GM15510 (cell line): Measurements from ENCODE around the gene LMBR1.
A peak's percentile ranks its signal among the peaks of the same experiment; 100 is the strongest.

Experiments
- POLR2A ChIP-seq: IDR thresholded peaks from 3 replicates; pipeline ENCODE4 v1.6.1; 2011; ENCODE audit warnings: borderline replicate concordance; ENCODE audit not compliant: insufficient read length; ENCODE audit errors: extremely low read depth

LMBR1 gene

DNA sequence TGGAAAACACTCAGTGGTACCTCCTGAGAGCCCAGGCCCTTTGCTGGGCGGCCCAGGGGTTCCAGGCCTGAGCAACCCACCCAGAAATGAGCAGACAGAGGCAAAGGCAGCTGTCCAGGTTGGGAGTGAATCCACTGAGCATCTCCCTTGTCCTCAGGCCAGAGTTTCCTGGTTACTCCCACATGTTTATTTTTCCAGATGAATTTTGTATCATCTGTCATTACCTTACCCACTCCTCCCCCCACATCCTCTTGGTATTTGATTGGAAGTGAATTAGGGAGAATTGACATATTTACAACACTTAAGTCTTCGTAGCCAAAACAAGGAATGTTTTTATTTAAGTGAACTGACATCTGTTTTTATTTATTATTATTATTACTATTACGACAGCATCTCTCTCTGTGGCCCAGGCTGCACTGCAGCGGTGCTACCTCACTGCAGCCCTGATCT, 13.2 kb upstream of the LMBR1 start:
- no peak for TF ChIP-seq POLR2A

DNA sequence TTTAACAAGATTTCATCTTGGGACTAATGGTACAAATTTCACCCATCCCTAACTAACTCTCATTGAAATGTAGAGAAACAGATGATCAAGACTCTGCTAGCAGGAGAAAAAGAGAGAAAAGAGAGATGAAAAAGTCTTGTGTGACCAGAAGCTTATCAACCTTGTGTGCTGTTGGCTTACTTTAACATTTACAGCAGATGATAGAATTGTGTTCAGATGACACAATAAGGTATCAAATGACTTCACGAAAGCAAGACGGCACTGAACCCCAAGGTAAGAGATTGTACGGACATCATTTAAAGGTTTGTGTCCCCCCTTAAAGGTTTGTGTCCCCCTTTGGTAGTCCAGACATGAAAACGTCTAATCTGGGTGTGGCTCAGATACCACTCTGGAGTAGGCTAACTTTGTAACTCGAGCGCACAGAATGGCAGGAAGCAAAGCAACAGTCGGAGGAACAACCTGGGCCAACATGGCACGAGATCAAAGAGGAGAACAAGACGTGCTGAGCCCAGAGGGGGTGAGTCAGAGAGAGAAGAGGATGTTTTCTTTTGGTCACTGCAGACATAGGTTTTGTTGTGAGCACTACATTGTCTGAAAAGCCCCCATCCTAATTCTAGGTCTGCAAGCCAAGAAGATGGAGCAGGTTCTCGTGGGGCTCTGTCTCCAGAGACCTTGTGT, 10.4 kb upstream of the LMBR1 start:
- TF ChIP-seq POLR2A = no peak

DNA sequence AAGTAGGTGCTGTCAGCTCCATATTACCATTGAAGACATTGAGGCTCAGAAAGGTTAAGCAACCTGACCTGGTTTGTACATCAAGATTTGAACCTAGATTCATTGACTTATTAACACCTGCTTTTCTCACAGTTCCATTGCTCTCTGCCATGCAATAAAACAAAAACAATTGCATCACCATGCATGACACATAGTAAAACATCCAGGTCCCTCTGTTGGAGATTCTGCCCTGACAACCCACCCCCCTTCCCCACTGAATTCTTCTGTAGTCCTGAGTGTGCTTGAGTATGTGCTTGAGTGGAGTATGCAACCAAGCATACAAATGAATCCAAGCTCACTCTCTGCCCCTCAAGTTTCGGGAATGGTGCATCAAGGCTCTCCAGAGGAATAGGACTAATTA, 6.0 kb upstream of the LMBR1 start:
- no peak for TF ChIP-seq POLR2A

DNA sequence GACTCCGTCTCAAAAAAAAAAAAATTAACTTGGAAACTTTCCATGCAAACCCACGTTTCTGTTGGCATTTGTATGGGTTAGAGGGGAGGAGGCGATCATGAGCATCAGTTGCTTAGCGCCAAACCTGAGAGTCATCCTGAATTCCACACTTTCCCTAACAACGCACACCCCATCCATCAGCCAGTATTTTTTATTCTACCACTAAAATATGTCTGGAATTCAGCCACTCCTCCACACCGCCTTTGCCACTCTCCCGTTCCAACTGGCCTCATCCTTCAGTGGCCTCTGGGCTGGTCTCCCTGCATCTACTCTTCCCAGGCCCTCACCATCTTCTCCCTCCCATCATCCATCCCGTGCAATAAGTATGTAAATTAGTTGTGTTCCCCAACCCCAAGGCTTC, 4.7 kb upstream of the LMBR1 start:
- TF ChIP-seq POLR2A = no peak

DNA sequence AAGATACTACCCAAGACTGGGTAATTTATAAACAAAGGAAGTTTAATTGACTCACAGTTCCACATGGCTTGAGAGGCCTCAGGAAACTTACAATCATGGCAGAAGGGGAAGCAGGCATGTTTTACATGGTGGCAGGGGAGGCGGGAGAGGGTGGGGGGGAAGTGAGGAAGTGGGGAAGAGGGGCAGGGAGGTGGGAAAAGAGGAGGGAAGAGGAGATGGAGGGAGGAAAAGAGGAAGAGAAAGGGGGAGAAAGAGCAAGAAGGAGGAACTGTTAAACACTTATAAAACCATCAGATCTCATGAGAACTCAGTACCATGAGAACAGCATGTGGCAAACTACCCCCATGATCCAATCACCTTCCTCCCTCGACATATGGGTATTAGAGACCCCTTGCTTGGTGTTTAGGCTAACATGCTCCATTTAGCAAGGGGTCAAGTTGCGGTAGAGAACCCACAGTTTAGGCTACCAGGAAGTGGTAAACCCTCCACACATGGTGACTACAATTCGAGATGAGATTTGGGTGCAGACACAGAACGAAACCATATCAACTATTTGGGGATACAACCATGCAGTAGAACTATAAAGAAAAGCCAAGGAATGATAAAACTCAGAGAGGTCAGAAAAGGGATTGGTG, 3.5 kb upstream of the LMBR1 start:
- no peak for TF ChIP-seq POLR2A

DNA sequence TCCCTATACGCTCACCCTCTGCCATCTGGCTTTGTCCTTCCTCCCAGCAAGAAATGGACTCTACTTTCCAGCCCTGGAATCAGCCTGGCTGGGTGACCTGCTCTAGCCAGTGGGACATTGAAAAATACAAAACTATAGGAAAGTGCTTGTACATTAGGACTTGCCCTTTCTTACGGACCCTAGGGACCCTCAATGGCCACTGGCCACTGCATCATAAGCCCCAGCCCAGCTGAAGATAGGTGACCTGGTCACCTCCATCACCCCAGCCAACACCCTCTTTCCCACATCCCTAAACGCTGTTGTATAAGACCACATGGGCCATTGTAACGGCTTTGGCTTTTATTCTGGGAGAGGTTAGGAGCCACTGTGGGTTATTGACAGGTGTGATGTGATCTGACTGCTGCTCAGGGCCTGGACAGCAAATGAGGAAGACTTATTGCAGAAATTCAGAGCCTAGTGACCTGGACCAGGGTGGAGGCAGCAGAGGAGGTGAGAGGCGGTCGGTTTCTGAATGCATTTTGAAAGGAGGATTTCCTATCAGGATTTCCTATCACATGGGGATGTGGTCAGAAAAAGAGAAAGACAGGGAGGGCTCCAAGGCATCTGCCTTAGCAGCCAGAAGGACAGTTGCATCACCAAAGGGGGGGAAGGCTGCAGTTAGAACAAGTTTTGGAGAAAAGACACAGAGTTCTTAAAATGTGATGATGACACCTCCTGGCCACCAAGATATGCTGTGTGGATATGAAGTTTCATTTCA, 2.2 kb upstream of the LMBR1 start:
- no peak for TF ChIP-seq POLR2A

DNA sequence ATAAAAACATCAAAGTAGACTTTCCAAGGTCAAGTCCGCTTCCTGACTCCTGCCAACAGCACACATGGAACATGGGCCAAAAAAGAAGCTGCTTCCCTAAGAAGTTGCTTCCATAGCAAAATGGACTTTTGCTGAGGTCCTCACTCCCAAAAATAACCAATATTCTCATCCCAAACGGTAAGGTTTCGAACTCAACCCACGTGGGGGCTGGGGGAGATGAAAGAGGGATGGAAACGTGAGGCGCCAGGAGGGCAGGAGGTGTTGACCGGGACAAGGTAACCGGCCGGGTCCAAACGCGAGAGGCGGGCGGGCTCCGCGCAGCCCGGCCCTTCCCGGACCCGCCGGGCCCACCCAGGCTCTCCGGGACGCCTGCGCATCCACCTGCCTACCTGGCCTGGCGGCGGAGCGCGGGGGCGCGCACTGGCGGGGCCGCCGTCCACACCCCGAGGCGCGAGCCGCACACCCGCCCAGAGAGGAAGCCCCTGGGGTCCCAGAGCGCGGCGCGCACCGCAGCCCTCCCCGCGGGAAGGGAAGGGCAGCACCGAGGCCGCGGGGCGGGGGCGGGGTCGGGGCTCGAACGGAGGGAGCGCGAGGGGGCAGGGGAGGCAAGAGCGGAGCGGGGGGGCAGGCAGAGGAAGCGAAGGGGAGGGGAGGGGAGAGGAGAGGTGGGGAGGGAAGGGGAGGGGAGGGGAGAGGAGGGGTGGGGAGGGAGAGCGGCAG, 742 bp downstream of the LMBR1 start:
- peak; percentile 29 for TF ChIP-seq POLR2A

DNA sequence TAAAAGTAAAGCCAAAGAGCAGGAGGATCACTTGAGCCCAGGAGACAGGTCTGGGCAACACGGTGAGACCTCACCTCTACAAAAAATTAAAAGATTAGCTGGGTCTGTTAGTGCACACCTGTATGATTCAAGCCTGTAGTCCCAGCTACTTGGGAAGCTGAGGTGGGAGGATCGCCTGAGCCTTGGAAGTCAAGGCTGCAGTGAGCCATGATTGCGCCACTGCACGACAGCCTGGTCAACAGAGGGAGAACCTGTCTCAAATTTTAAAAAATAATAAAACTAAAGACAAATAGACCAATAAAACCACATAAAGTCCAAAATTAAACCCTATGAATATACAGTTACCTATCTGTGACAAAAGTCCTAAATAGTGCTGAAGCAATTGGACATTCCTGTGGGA, 3.2 kb downstream of the LMBR1 start:
- no peak for TF ChIP-seq POLR2A

DNA sequence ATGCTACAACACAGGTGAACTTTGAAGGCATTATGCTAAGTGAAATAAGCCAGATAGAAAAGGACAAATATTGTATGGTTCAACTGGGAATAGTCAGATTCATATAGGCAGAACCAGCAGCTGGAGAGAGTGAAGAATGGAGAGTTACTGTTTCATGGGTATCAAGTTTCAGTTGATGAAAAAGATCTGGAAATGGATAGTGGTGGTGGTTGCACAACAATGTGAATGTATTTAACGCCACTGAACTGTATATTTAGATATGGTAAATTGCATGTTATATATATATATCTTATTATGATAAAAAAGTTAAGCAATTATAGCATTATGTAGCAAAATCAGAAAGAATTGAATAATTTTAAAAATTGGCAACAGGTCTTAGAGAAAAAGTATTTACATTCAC, 3.9 kb downstream of the LMBR1 start:
- TF ChIP-seq POLR2A = no peak

DNA sequence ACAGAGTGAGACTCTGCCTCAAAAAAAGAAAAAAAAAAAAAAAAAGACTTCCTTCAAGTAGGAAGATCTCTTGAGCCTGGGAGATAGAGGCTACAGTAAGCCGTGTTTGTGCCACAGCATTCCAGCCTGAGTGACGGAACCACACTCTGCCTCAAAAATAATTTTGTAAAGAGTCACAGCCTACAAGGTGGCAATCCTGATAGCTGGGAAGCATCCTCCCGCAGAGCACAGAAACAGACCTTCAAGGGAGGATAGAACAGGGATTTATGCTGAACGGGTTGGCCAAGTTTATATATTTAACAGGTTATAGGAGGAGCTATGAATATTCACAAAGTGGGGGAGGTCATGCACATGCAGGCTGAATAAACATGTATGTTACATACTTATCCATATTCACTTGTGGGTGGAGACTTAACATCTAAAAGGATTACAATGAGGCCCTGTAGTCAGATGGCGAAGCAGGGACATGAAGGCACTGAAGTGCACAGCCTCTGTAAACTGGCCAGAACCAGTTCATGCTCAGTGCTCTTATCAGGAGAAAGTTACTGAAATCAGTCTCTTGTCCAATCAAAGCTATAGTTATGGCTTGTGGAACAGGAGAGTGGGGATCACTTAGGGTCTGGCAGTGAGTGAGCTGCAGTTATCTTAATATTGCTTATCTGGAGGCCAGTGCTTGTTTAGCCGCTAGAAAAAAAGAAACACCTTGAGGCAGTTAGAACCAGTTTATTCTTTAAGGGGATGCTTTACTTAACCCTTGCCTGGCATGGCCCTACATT, 6.8 kb downstream of the LMBR1 start:
- no peak for TF ChIP-seq POLR2A

DNA sequence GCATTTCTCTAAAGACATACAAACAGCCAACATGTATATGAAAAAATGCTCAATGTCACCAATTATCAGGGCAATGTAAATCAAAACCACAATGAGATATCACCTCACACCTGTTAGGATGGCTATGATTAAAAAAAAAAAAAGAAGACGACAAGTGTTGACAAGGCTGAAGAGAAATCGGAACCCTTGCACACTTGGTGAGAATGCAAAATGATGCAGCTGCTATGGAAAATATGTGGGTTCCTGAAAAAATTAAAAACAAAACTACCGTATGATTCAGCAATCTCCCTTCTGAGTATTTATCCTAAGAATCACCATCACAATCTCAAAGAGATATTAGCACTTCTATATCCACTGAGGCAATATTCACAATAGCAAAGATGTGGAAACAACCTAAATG, 11.3 kb downstream of the LMBR1 start:
- TF ChIP-seq POLR2A = no peak

DNA sequence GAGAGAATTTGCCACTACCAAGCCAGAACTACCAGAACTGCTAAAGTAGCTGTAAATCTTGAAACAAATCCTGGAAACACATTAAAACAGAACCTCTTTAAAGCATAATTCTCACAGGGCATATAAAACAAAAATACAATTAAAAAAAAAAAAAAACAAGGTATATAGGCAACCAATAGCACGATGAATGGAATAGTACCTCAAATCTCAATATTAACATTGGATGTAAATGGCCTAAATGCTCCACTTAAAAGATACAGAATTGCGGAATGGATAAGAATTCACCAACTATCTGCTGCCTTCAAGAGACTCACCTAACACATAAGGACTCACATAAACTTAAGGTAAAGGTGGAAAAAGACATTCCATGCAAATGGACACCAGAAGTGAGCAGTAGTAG, 17.2 kb downstream of the LMBR1 start:
- TF ChIP-seq POLR2A = no peak

DNA sequence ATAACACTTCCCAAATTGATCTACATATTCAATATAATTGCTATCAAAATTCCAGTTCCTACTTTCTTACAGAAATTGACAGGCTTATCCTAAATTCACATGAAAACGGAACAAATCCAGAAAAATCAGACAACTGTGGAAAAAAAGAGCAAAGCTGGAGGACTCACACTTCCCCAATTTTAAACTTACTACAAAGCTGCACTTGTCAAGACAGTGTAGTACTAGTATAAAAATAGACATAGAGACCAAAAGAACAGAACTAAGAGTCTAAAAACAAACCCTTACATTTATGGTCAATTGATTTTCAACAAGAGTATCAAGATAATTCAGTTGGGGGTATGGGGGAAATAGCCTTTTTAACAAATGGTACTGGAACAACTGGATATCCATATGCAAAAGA, 27.5 kb downstream of the LMBR1 start:
- TF ChIP-seq POLR2A = no peak

DNA sequence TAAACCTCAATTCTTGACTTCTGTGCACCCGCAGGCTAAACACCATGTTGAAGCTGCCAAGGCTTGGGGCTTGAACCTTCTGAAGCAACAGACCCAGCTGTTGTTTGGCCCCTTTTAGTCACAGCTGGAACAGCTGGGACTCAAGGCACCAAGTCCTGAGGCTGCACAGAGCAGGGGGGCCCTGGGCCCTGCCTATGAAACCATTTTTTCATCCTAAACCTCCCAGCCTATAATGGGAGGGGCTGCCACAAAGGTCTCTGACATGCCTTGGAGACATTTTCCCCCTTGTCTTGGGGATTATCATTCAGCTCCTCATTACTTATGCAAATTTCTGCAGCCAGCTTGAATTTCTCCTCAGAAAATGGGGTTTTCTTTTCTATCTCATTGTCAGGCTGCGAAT, 31.8 kb downstream of the LMBR1 start:
- no peak for TF ChIP-seq POLR2A
